Dendritic cell treated with granulocyte-macrophage colony-stimulating factor and Interleukin-4, amounts not matched to agents 40 ng/mL and 50 ng/mL, for 4 days (primary cell): ENCODE data around the gene ENG.

Experiments
- H3K27ac Mint-ChIP-seq: one replicate; pipeline ENCODE4 v1.8.0; 2022; ENCODE audit warnings: mild to moderate bottlenecking, mixed read lengths
- H3K27me3 Mint-ChIP-seq: one replicate; pipeline ENCODE4 v1.8.0; 2022; ENCODE audit warnings: mild to moderate bottlenecking, mixed read lengths
- H3K36me3 Mint-ChIP-seq: one replicate; pipeline ENCODE4 v1.8.0; 2022; ENCODE audit warnings: low read depth, mixed read lengths
- H3K4me1 Mint-ChIP-seq: one replicate; pipeline ENCODE4 v1.8.0; 2022; ENCODE audit warnings: low read depth, mixed read lengths
- H3K4me3 Mint-ChIP-seq: one replicate; pipeline ENCODE4 v1.8.0; 2022; ENCODE audit warnings: mild to moderate bottlenecking, moderate library complexity, mixed read lengths
- H3K9me3 Mint-ChIP-seq: one replicate; pipeline ENCODE4 v1.8.0; 2022; ENCODE audit warnings: mixed read lengths
- intact Hi-C: fragments of 100-400 bp; cut with micrococcal nuclease; formaldehyde crosslinking; loops from one replicate; pipeline ENCODE4 v1.15.0; 2022

Gene ENG

DNA sequence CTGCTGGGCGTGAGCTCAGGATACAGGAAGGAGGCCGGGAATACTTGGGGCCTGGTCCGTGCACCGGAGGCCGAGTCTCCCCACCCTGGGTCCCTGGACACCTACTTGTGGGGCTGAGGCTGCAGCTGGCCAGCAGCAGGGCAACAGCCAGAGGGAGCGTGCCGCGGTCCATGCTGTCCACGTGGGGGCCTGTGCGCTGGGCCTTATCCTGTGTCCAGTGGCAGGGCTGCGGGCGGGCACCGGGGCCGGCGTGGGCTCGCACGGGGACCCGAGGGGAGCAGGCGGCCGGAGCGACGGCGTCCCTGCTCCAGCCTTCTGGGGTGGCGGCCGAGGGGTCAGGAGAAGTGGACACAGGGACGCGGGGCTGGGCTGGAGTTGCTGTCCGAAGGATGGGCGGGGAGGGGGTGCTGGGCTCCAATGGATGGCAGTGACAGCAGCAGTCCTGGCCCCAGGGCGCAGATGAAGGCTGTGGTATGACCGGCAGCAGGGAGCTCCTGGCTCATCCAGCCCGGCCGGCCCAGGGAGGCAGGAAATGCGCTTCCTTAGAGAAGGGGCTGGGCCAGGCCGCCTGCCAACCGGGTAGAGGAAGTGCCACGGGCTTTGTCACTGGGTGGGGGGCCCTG, at the start of gene ENG:
TSS of gene ENG (minus strand) at position 475 of the 623 bp plus-strand sequence. CDS start at position 172, 303 bp downstream.
- intact Hi-C loops = no loop called here
- H3K27ac Mint-ChIP-seq = peak within 1 kb of the TSS; percentile 89

DNA sequence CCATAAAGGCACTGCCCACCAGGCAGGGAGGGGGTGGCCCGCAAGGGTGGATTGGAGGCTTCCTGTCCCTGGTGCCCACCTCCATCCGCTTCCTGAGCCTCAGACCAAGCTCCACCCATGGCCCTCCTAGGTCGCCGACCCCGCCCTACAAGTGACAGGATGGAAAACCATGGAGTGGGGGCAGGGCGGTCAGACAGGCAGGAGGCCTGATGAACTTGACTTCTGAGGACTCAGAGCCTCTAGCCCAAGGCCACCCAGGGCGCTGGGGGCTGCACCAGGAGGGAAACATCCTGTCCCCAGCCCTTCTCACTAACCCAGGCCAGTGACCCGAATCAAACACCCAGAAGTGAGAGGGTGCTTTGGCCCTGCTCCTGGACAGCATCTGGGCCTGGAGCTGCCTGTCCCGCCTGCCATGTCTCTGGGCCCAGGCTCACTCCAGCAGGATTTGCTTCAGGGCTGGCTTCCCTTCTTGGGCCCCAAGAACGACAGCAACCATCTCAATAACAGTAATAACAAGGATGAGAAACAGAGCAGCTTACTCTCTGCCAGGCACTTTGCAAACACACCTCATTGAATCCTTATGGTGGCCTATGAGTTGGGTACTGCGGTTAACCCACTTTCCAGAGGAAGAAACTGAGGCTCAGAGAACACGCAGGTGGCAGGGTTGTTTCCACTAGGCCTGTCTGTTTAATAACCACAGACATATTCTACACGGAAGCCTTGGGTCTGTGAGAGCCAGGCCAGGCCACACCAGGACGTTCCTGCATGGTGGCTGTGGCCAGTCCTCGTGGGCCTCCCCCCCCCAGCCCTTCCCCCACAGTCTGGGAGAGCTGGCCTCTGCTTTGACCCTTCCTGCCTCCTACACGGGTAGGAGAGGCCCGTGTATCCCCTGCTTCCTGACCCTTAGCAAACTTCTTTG, 49.4 kb upstream of the ENG start:
- H3K27ac Mint-ChIP-seq = peak overlapping the region; percentile 95
- intact Hi-C loops = no loop called here
- H3K4me1 Mint-ChIP-seq = peaks cover 56% of the 10 kb centered on the region
- H3K27me3 Mint-ChIP-seq = no peaks in the 10 kb centered on the region
- peak overlapping the region; percentile 46 for H3K4me3 Mint-ChIP-seq
- peaks cover 10% of the 10 kb centered on the region for H3K36me3 Mint-ChIP-seq
- H3K9me3 Mint-ChIP-seq = no peaks in the 10 kb centered on the region

More for the DNA sequence above, at the start of gene ENG:
- H3K27me3 Mint-ChIP-seq = peaks cover 2% of the 10 kb centered on the region
- H3K4me3 Mint-ChIP-seq = peak within 1 kb of the TSS; percentile 89
- H3K4me1 Mint-ChIP-seq = peaks cover 70% of the 10 kb centered on the region
- H3K9me3 Mint-ChIP-seq = peaks cover 16% of the 10 kb centered on the region
- peaks cover 52% of the 10 kb centered on the region for H3K36me3 Mint-ChIP-seq

DNA sequence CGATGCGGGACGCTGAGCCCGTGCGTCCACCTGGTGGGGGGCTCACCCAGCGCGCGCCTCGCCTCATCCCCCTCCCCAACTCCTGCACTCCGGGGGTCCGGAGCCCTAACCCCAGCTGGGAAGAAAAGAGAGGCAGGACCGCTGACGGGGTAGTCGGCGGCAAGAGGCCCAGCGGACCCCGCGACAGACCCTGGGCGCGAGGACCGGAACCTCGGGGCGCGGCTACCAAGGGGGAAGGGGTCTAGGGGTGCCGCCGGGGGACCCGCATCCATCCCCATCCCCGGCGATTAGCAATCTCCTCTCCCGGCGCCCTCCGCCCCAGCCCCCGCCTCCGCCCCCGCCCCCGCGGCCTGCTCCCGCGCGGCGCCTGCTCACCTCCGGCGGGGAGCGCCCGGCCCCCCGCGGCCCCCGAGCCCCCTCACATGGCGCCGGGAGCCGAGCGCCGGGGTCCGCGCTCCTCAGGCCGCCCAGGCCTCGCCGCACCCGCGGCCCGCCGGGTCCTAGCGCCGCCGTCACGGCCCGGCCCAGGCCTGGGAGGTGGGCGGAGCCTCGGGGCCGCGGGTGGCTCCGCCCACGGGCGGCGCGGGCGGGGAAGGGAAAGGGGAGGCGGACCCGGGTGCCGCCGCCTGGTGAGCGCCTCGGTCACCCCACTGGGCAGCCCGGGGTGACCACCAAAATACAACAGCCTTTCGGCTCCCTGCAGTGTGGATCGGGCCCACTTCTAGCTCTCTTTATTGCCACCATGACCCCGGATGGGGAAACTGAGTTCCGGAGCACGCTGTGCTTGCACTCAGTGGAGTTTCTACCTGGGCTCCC, 44.9 kb upstream of the ENG start, which contains the start of gene ST6GALNAC6:
TSS of gene ST6GALNAC6 (minus strand) at position 476 of the 816 bp plus-strand sequence. CDS start 1,622 bp downstream, outside the sequence.
- peak within 1 kb of the TSS; percentile 81 for H3K4me3 Mint-ChIP-seq
- intact Hi-C loops = no loop called here
- peaks cover 33% of the 10 kb centered on the region for H3K36me3 Mint-ChIP-seq
- peaks cover 15% of the 10 kb centered on the region for H3K9me3 Mint-ChIP-seq
- peaks cover 54% of the 10 kb centered on the region for H3K4me1 Mint-ChIP-seq
- no peaks in the 10 kb centered on the region for H3K27me3 Mint-ChIP-seq
- H3K27ac Mint-ChIP-seq = peak within 1 kb of the TSS; percentile 78

DNA sequence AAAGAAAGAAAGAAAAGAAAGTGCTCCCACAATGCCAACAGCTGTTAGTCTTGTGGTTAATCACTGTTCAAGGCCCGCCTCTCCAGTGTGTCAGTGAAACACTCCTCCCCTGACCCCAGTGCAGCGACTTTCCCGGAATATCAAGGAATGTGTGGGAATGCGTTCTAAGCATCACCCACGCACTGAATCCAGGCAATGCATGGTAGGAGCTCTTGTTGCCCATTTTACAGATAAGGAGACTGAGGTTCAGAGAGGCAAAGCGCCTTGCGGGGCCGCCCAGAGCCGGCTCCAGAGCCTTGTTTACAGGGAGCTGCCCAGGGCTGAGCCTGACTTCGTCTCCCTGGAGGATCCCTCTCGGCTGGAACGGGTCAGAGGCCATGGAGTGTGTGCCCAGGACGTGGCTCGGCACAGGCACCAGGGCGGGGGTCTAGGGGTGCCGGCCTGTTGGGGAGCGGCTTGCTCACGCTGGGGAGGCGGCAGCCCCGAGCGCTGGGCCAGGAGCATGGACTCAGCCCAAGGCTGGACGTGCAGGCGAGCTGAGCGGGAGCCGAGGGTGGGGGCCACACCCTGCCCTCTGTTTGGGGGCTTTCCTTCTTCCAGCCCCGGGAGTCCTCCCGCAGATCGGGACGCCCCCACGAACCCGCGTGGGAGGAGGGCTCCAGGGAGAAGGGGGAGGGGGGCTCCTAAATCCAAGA, 44.1 kb upstream of the ENG start:
- peak overlapping the region; percentile 78 for H3K27ac Mint-ChIP-seq
- H3K27me3 Mint-ChIP-seq = no peaks in the 10 kb centered on the region
- H3K36me3 Mint-ChIP-seq = peaks cover 41% of the 10 kb centered on the region
- H3K9me3 Mint-ChIP-seq = peaks cover 23% of the 10 kb centered on the region
- H3K4me3 Mint-ChIP-seq = peak overlapping the region; percentile 79
- intact Hi-C loops = no loop called here
- peaks cover 47% of the 10 kb centered on the region for H3K4me1 Mint-ChIP-seq

DNA sequence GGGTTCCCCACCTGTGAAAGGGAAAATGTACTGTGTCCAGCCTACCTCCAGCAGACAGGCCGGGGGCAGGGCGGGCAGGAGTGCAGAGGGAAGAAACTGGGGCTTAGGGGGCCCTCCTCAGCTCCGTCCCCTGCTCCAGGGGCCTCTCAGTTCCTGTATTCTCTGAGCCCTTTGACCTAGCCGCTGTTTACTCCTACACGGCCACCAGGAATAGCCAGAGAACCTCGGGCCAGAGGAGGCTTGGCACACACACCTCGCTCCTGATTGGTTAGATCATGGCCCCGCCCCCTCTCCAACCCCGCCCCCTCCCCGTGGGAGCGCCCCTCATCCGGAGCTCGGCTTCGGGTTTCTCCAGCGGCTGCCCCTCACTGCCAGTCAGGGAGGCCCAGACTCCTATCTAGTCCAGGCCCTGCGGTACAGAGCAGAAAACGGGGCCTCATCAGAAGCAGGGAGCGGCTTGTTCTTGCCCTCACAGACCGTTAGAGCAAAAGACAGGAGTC, 42.8 kb upstream of the ENG start:
- H3K4me1 Mint-ChIP-seq = peaks cover 39% of the 10 kb centered on the region
- H3K36me3 Mint-ChIP-seq = peaks cover 54% of the 10 kb centered on the region
- H3K27me3 Mint-ChIP-seq = no peaks in the 10 kb centered on the region
- H3K9me3 Mint-ChIP-seq = peaks cover 33% of the 10 kb centered on the region
- intact Hi-C loops = no loop called here
- peak overlapping the region; percentile 40 for H3K4me3 Mint-ChIP-seq
- peak overlapping the region; percentile 59 for H3K27ac Mint-ChIP-seq

DNA sequence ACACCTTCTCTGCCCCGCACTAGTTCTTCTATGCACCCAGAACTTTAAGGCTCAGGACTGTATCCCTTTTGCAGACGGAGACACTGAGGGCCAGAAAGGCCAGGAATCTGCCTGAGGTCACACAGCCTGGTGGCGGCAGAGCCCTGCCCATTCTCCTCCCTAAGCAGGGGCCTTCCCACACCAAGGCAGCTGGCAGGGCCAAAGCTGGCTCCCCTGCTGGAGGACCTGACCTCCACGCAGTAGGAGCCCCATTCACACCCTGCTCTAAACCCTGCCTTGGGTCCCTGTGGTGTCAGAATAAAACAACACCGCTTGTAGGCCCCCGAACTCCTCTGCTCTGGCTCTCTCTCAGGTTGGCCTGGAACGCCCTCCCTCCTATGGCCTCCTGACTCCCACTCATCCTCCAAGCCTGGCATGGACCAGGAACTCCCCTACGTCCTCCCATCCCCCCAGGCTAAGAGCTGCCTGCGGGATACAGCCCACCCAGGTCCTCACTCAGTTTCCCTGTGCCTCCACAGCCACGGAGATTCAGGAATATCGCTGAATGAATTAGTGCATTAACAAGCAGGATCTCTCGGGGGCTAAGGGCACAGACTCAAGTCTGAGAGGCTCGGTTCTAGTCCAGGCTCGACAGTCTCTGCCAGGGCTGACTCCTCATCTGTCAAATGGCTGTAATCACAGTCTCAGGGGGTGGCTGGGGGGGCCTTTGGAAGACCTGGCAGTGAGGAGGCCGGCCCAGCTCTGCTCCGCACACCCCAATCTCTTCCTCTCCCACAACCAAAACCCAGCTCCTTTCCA, 42.1 kb upstream of the ENG start:
- H3K36me3 Mint-ChIP-seq = peaks cover 58% of the 10 kb centered on the region
- peak overlapping the region; percentile 59 for H3K27ac Mint-ChIP-seq
- H3K9me3 Mint-ChIP-seq = peaks cover 33% of the 10 kb centered on the region
- peaks cover 37% of the 10 kb centered on the region for H3K4me1 Mint-ChIP-seq
- H3K4me3 Mint-ChIP-seq = peak overlapping the region; percentile 40
- H3K27me3 Mint-ChIP-seq = no peaks in the 10 kb centered on the region
- intact Hi-C loops = no loop called here

DNA sequence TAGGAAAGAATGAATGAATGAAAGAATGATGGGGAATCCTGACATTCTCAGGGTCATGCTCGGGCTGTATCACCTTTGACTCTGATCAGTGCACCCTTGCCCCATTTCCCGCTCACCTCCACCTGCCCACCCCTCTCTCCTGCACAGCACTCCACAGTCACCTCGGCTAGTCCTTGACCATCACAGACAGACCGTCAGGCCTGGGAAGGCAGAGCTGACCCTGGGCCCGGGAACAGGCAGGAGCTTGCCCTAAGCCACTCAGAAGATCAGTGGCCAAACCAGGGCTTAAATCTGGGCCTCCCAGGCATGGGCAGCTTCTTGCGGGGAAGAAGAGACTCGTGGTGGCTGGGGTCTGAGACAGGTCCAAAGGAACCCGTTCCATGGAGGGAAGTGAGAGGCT, 41.4 kb upstream of the ENG start:
- Mint-ChIP-seq H3K27me3 (no peaks in the 10 kb centered on the region), H3K36me3 (peaks cover 66% of the 10 kb centered on the region), H3K27ac (no peak overlapping the region), H3K4me3 (no peak overlapping the region), H3K9me3 (peaks cover 33% of the 10 kb centered on the region), H3K4me1 (peaks cover 42% of the 10 kb centered on the region)
- intact Hi-C loops = no loop called here

DNA sequence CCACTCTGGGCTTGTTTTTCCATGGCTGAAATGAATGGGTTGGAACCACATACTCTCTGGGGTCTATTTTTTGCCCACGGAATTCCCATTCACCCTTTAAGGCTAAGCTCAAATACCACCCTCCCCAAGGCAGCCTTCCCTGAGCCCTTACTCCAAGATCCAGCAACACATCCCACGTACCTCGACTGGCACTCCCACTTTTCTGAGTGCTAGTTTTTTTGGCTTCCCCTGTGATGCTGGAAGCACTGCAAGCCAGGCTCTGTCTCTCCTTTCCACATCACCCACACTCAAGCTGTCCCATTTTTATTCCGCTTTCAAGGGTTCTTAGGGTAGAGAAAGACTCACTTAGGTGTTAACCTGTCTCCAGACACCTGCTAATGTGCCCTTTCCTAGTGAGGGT, 38.9 kb upstream of the ENG start:
- intact Hi-C loops = no loop called here
- Mint-ChIP-seq H3K27me3 (no peaks in the 10 kb centered on the region), H3K4me1 (peaks cover 32% of the 10 kb centered on the region), H3K27ac (no peak overlapping the region), H3K9me3 (peaks cover 33% of the 10 kb centered on the region), H3K4me3 (no peak overlapping the region), H3K36me3 (peaks cover 81% of the 10 kb centered on the region)

DNA sequence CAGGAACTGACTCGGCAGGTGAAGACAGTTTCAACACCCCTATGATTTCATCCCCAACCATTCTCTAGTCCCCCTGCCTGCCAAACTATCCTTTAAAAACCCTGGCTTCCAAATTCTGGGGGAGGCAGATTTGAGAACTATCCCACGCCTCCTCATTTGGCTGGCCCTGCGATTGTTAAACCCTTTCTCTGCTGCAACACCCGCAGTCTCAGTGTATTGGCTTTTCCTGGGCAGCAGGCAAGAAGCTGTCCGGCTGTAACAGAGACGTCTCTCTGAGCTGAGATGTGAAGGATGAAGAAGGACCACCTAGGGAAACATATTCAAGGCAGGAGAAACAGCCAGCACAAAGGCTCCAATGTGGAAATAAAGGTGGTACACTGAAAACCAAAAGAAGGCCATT, 38.4 kb upstream of the ENG start:
- H3K4me1 Mint-ChIP-seq = peaks cover 27% of the 10 kb centered on the region

DNA sequence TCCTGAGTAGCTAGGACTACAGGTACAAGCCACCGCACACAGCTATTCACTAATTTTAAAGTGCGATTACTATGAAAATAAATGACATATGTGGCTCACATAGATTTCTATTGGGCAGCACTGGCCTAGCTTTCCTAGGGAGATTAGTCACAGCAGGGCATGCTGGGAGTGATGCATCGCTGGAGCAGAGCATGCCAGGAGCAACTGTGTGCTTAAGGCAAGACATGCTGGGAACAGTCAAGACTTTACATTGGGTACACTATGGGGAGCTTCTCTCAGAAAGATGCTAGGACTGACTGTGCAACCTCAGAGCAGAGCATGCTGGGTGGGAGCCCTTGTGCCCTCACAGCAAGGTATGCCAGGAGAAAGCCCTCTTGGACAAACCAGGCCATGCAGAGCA, 35.6 kb upstream of the ENG start:
- intact Hi-C loops = no loop called here
- peaks cover 6% of the 10 kb centered on the region for H3K4me1 Mint-ChIP-seq
- peaks cover 25% of the 10 kb centered on the region for H3K9me3 Mint-ChIP-seq
- no peak overlapping the region for H3K27ac Mint-ChIP-seq
- no peaks in the 10 kb centered on the region for H3K27me3 Mint-ChIP-seq
- peaks cover 92% of the 10 kb centered on the region for H3K36me3 Mint-ChIP-seq
- H3K4me3 Mint-ChIP-seq = no peak overlapping the region

More for the DNA sequence above, 38.4 kb upstream of the ENG start:
- intact Hi-C loops = no loop called here
- H3K27ac Mint-ChIP-seq = no peak overlapping the region
- H3K36me3 Mint-ChIP-seq = peaks cover 86% of the 10 kb centered on the region
- H3K27me3 Mint-ChIP-seq = no peaks in the 10 kb centered on the region
- H3K4me3 Mint-ChIP-seq = no peak overlapping the region
- peaks cover 33% of the 10 kb centered on the region for H3K9me3 Mint-ChIP-seq

DNA sequence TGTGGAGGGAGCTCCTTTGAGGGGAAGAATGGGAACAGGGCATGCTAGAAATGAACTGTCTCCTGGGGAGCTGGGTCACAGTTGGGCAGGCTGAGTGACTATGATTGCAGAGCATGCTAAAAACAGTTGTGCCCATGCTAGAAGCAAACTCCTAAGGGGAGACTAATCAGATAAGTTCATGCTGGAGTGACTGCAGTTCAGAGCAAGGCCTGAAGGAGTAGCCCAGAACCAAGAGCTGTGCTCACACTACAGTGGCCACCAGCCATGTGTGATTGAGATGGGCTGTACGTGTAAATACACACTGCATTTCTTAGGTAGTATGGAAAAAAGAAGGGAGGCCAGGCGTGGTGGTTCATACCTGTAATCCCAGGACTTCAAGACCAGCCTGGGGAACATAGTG, 33.3 kb upstream of the ENG start:
- intact Hi-C loops = no loop called here
- Mint-ChIP-seq H3K27me3 (peaks cover 2% of the 10 kb centered on the region), H3K4me1 (peaks cover 20% of the 10 kb centered on the region), H3K36me3 (peaks cover 92% of the 10 kb centered on the region), H3K4me3 (no peak overlapping the region), H3K27ac (no peak overlapping the region), H3K9me3 (peaks cover 3% of the 10 kb centered on the region)

DNA sequence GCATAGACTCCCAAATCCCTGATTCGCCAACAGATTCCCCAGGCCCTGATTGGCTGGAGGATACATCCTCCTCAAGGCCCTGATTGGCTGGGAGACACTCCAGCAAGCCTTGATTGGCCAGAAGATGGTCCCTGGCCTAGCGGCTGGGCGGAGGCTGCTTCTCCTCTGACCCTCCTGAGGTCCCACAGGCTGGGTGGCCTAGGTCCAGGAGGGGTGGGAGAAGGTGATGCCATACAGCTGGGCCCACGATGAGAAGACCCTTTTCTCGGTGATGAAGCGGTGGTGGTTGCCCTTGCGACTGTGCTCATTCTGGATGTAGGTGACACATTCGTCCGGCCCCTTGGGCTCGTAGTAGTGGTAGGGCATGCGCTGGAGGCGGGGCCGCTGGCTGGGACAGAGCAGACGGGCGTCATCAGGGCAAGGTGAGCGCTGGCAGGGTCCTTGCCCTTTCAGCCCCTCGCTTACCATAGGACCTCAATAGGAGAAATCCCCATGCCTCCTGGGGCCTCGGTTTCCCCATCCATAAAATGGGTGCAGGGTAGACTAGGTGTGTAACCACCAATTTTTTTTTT, 32.0 kb upstream of the ENG start:
- Mint-ChIP-seq H3K27me3 (peaks cover 3% of the 10 kb centered on the region), H3K27ac (no peak overlapping the region), H3K4me3 (no peak overlapping the region), H3K9me3 (no peaks in the 10 kb centered on the region), H3K4me1 (peaks cover 29% of the 10 kb centered on the region), H3K36me3 (peaks cover 84% of the 10 kb centered on the region)
- intact Hi-C loops = no loop called here
